Measurements from ENCODE around the gene PDSS1.

GRCh38 chr10:26780106-26780792 is 82.7 kb downstream of the PDSS1 start:
- TF ChIP-seq CTCF (IDR thresholded peaks at IDR 0.05; ENCODE audit: poor library complexity, severe bottlenecking) (no peak), EZH2 (IDR thresholded peaks at IDR 0.05; ENCODE audit: borderline replicate concordance, insufficient read depth, low read length, poor library complexity, severe bottlenecking) (no peak), TAF1 (IDR thresholded peaks at IDR 0.05; ENCODE audit: low read depth) (no peak), RAD21 (conservative IDR thresholded peaks at IDR 0.05) (no peak), POLR2AphosphoS5 (IDR thresholded peaks at IDR 0.05) (no peak)
